ENCODE measurements around the gene HEATR1. TPM values are rescaled to one million over a fixed set of nuclear protein-coding genes. Genes with fewer than 3 reads are reported as not detected.

Gene HEATR1
- polyA plus RNA-seq, 1 donor from 2014 or later: 7.4 TPM

Other genes starting within 250 kb of the HEATR1 start
- gene EDARADD, start 210.2 kb downstream of the HEATR1 start, polyA plus RNA-seq: not detected
- 23.7 TPM for gene LGALS8, start 80.5 kb downstream of the HEATR1 start, polyA plus RNA-seq
- gene ACTN2, start 82.0 kb upstream of the HEATR1 start, polyA plus RNA-seq: not detected
- 15.2 TPM for gene MTR, start 190.8 kb upstream of the HEATR1 start, polyA plus RNA-seq

All from IgD-negative memory B cell (primary cell).